CD4-positive, alpha-beta T cell treated with Interleukin-17A for 1 hour (primary cell): ENCODE measurements around the gene RNF217.
"Not testable (repeated sequence)": the region's sequence is repeated elsewhere in the genome, so short reads cannot be mapped to it uniquely, and the experiment has no call there.

ENCODE experiments used
- DNase-seq: peaks from one replicate; pipeline ENCODE4 v3.0.0-alpha.2; 2020

RNF217 gene

DNA sequence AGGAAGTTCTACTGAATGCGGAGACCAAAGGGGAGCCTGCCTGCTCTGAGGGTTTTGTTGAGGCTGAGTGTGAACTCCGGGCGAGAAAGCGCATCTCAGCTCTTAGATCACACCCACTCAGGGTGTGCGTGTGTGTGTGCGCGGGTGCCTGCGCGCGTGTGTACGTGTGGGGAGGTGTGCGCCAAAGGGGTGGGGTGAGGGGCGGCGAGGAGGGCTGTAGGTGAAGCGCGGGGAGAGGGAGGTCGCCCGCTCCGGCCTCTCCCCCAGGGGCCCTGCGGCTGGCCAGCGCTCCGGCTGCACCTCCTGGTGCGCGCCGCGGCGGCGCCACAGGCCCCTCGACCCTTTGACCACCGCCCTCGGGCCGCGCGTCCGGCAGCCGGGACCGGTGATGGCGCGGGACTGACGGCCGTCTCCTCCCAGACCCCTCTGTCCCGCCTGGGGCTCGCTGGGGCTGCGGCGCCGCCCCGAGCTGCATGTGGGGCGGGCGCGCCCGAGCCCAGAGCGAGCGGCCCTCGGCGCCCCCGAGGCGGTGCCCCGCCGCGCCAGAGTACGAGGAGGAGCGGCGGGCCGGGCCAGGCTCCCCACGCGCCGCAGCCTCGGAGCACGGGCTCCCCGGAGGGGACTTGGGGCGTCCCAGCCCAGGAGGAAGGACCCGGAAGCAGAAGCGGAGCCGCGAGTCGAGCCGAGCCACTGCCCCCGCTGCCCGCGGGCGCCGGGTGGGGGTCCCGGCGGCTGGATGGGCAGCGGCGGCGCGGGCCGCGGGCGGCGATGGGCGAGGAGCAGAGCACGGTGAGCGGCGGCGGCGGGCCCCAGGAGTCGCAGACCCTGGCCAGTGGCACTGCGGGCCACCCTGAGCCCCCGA is at the start of gene RNF217:
RNF217 (plus strand) TSS at position 661 of the 862 bp plus-strand sequence; CDS start at position 769, 108 bp downstream.
- DNase-seq = no peak

- no peak for DNase-seq
Measured at GRCh38 chr6:124913056-124913455, 49.2 kb upstream of the RNF217 start.

DNA sequence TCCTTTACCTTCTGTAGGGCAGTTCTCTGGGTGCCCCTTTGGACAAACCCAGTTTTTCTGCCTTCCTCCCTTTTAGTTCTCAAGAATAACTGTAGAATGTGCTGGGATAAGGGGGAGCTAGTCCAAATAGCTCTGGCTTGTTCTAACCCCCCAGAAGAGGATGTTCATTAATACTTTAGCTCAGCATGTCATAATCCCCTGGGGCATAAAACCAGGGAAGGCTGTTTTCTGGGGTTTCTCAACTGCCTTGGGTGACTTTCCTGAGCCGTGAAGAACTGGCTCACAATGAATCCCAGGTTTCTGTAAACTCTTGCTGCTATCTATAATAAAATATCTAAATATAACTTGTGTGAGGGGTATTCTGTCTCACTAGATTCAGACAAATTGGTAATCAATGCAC is 44.5 kb upstream of the RNF217 start:
- DNase-seq = no peak

- not testable (repeated sequence) for DNase-seq
Measured at GRCh38 chr6:124919703-124920102, 42.5 kb upstream of the RNF217 start.

GRCh38 chr6:124924333-124924759 is 37.9 kb upstream of the RNF217 start:
- DNase-seq = no peak

- no peak for DNase-seq
Measured at GRCh38 chr6:124926435-124926834, 35.8 kb upstream of the RNF217 start.

GRCh38 chr6:124927806-124928205 is 34.4 kb upstream of the RNF217 start:
- no peak for DNase-seq

DNA sequence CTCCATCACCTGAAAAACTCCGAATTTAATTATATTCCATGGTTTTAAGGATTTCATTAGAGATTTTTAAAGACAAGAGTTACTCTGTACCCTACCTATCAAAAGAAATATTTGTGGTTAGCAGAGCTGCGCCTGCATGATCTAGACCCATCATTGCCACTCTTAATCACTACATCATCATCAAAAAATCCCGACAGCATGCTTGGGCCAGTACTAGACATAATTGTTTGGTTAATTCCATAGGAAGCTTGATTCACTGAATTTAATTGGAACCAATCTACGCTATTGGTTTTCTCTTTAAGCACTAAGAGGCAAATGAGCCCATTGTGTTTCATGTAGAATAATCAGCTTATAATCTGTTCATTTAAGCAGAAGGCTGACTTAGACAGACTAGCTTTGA is 33.4 kb upstream of the RNF217 start:
- no peak for DNase-seq

DNA sequence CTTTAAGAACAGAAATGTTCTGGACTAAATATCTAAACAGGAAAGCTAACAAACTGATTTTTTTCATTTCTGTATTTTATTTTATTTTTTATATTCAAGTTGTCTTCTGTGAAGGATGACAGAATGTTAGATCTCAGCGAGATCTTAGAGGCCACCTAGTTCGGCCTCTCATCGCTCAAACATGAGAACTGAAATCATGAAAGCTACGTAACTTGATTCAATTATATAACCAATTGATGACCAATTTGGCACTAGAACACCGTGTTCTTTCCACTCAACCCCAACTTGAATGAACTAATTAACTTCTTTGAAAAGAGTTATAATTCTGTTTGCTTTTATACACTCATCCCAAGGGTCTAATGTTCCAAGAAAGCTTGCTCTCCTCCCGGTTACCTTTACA is 24.6 kb upstream of the RNF217 start:
- no peak for DNase-seq

DNA sequence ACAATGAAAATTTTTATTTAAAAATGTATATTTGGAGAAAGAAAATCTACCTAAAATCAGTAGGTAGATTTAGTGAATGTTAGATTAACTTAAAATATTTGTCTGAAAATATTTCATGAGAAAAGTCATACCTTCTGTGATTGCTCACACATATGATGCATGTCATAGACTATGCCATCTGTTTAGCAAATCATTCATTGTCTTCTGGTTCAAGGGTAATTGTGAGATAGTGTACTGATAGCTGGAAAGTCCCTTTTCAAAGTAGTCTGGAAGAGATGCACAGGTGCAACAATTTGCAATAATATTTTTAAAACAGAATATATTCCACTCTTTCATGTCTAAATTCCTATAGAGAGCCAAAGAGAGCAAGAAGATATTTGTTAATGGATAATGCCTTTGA is 21.0 kb upstream of the RNF217 start:
- DNase-seq = no peak

DNA sequence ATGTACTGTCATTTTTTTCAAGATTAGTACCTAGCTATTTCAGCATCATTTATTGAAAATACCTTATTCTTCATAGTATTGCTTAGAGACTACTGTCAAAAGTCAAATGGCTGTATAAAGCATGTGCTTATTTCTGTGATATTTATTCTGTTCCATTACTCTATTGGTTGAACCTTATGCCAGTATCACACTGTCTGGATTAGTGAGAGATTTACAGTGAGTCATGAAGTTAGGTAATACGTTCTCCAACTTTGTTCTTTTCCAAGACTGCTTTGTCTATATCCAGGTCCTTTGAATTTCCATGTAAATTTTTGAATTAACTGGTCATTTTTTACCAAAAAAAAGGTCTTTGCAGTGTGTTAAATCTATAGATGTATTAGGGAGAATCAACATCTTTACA is 18.6 kb upstream of the RNF217 start:
- no peak for DNase-seq

- DNase-seq = no peak
Measured at GRCh38 chr6:124947971-124948451, 14.2 kb upstream of the RNF217 start.

GRCh38 chr6:124949706-124950105 is 12.5 kb upstream of the RNF217 start:
- no peak for DNase-seq

DNA sequence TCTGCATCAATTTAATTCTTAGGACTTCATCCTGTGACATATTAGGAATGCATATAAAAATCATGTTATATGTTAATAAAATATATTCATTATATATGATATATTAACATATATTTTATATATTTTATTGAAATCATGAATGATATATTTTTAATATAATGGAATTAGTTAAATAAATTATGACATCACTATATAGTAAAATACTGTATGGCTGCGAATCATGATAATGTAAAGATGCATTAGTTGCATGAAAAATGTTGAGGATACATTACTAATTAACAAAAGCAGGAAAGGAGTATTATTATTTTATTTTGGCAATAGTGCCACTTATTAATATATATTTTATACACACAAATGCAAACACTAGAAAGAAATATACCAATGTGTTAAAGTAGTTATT is 8.4 kb upstream of the RNF217 start:
- no peak for DNase-seq

DNA sequence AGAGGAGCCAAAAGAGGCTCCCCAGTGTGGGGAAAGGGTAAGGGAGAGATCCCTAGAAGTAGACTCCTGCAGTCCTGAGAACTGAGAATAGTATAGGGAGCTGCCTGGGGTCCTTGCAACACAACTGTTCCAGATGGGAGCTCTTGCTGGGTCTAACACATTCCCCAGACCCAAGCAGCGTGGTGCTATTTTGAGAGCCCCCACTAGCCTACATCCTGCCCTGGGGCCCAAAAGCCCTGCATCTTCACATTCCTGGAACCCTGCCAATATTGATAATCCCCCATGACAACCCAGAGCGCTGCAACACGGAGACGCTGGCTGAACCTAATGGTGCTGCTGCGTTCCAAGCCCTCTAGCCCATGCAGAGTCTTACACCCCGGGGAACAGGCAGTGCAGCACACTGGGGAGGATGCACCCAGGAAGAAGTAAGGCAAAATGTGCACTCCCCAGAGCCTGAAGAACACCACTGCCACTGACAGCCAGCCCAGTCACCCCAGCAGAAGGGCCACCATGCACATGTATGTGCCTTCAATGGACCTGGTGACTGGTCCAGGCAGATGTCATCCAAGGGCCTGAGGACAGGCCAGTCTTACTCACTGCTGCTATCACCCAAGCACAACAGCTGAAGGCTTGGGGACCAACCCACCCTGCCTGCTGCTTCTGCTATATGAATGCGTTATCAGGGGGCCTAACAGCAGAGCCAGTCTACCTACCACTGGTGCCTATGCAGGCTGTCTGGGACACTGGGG is 7.0 kb upstream of the RNF217 start:
- no peak for DNase-seq

DNA sequence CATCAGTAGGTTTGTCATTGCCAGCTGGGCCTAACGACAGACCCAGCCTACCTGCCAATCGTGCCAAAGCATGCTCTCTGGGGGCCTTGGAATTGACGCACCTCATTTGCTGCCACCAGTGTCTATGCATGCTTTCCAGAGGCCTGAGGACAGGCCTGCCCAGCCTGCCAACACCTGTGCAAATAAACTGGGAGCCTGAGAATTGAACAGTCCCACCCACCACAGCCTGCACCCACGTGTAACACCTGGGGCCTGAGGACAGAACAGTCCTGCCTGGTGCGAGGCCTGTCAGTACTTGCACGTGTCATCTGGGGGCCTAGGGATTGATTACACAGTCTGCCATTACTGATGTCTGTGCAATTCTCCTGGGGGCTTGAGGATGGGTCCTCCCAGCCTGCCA is 6.2 kb upstream of the RNF217 start:
- no peak for DNase-seq

GRCh38 chr6:124958149-124958548 is 4.1 kb upstream of the RNF217 start:
- no peak for DNase-seq

DNA sequence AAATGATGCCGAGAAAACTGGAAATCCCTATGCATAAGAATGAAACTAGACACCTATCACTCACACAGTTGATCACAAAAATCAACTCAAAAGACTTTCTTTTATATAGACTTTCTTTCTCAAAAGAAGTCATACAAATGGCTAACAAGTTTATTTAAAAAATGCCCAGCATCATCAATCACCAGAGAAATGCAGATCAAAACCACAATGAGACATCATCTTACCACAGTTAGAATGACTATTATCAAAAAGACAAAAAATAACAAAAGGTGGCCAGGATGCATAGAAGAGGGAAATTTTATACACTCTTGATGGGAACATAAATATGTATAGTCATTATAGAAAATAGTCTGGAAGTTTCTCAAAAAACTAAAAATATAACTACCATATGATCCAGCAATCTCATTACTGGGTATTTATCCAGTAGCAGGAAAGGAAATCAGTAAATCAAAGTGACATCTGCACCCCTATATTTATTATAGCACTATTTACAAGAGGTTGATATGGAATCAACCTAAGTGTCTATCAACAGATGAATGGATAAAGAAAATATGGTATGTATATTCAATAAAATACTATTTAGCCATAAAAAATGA is 3.4 kb upstream of the RNF217 start:
- DNase-seq = no peak

- no peak for DNase-seq
Measured at GRCh38 chr6:124960757-124961463, 1.3 kb upstream of the RNF217 start.

DNA sequence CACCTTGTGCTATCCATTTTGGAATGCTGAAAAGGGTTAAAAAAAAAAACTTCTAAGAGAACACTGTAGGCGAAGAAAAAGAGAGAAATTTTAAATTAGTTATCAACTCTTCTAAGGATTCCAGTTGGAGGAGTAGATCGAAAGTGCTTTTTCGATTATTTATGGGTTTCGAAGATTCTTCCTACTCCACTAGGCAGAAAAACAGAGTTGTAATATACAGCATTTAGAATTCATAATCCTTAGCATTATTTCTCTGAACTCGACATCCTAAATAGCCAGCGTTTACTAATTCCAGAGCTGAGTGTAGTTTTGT is 817 bp upstream of the RNF217 start:
- no peak for DNase-seq

- no peak for DNase-seq
Measured at GRCh38 chr6:124962639-124963415, 590 bp downstream of the RNF217 start.

- DNase-seq = no peak
Measured at GRCh38 chr6:124963416-124963785, 1.2 kb downstream of the RNF217 start.
